HepG2 (cell line): ENCODE measurements around the gene PLCXD1. TPM values are rescaled to one million over a fixed set of nuclear protein-coding genes. Genes with fewer than 3 reads are reported as not detected.

Experiments used
- CEBPB ChIP-seq: IDR thresholded peaks from 2 replicates; pipeline ENCODE4 v1.6.1; 2011; ENCODE audit warnings: low read depth, low read length, improper control_type of control experiment, borderline replicate concordance
- FOXA3 ChIP-seq: IDR thresholded peaks from 2 replicates; pipeline ENCODE4 v1.6.1; 2016; ENCODE audit warnings: missing genetic modification reagents, missing compliant biosample characterization
- KLF9 ChIP-seq: IDR thresholded peaks from 2 replicates; pipeline ENCODE4 v1.6.1; 2016; ENCODE audit warnings: low read depth
- POLR2AphosphoS5 ChIP-seq: IDR thresholded peaks from 2 replicates; pipeline ENCODE4 v1.6.1; 2012; ENCODE audit warnings: low read depth, low read length
- SRSF4 ChIP-seq: fragments of 200-400 bp; formaldehyde crosslinking; IDR thresholded peaks from one replicate; pipeline ENCODE4 v1.6.1; 2018; ENCODE audit warnings: mild to moderate bottlenecking, low read depth, low read length, moderate library complexity; ENCODE audit not compliant: poor library complexity, severe bottlenecking
- TCF12 ChIP-seq, 2 experiments: fragments of 450-650 bp in 1 of 2; sonication (generic) in 1 of 2; formaldehyde crosslinking in 1 of 2; IDR thresholded peaks; 2 replicates each; pipeline versions ENCODE4 v1.6.1 to v1.8.0; 2017 to 2022; ENCODE audit warnings: antibody characterized with exemption in 1 of 2, mild to moderate bottlenecking in 1 of 2, missing genetic modification reagents in 1 of 2, moderate library complexity in 1 of 2
- THRA ChIP-seq: sonication (generic); formaldehyde crosslinking; IDR thresholded peaks from 2 replicates; pipeline ENCODE4 v1.4.0; 2020; ENCODE audit warnings: missing genetic modification reagents, borderline replicate concordance
- TRIM22 ChIP-seq: fragments of 450-650 bp; IDR thresholded peaks from 2 replicates; pipeline ENCODE4 v1.6.1; 2017
- ZIK1 ChIP-seq: sonication (generic); formaldehyde crosslinking; IDR thresholded peaks from 2 replicates; pipeline ENCODE4 v1.5.0; 2020; ENCODE audit warnings: mild to moderate bottlenecking, low read depth, missing genetic modification reagents, borderline replicate concordance
- ZNF234 ChIP-seq: sonication (generic); formaldehyde crosslinking; conservative IDR thresholded peaks from 2 replicates; pipeline ENCODE4 v1.5.1; 2020; ENCODE audit warnings: mild to moderate bottlenecking, missing genetic modification reagents
- ZNF382 ChIP-seq: sonication (generic); formaldehyde crosslinking; IDR thresholded peaks from 2 replicates; pipeline ENCODE4 v1.5.0; 2020; ENCODE audit warnings: missing genetic modification reagents, mild to moderate bottlenecking, borderline replicate concordance
- ZNF468 ChIP-seq: sonication (generic); formaldehyde crosslinking; IDR thresholded peaks from 2 replicates; pipeline ENCODE4 v1.8.0; 2022; ENCODE audit warnings: mild to moderate bottlenecking, moderate library complexity, missing genetic modification reagents
- ZNF770 ChIP-seq: sonication (generic); formaldehyde crosslinking; IDR thresholded peaks from 2 replicates; pipeline ENCODE4 v1.5.0; 2020; ENCODE audit warnings: mild to moderate bottlenecking, missing genetic modification reagents
- polyA plus RNA-seq, 8 experiments: library from polyadenylated mRNA; depleted of rRNA in 3 of 8; stranded (reverse) in 7 of 8; unstranded in 1 of 8; fragments of >200 nt; fragmentation: Illumina TruSeq in 4 of 8; extraction: Trizol in 4 of 8; gene quantifications; 2 replicates each; pipeline versions ENCODE4 v1.2.1 to v1.2.3, GENCODE V29; 2011 to 2016; ENCODE audit warnings: low read depth in 4 of 8, missing spikeins in 1 of 8, mixed read lengths in 1 of 8; ENCODE audit not compliant: insufficient read depth in 1 of 8
- total RNA-seq, 5 experiments: library from RNA; depleted of rRNA; stranded (reverse); fragments of >200 nt; fragmentation: Illumina TruSeq; extraction: Trizol; gene quantifications; 2 replicates each; pipeline ENCODE4 v1.2.3, GENCODE V29; 2016; ENCODE audit warnings: low read depth in 1 of 5
- TF ChIP-seq, protein P1 (sequence below): sonication (generic); formaldehyde crosslinking; conservative IDR thresholded peaks from 2 replicates; pipeline ENCODE4 v1.4.0; 2020; ENCODE audit warnings: mild to moderate bottlenecking, missing genetic modification reagents, moderate library complexity
- TF ChIP-seq, protein P2 (sequence below): conservative IDR thresholded peaks from 2 replicates; pipeline ENCODE4 v1.6.1; 2018; ENCODE audit warnings: missing genetic modification reagents
- TF ChIP-seq, protein P3 (sequence below): fragments of 450-650 bp; IDR thresholded peaks from 2 replicates; pipeline ENCODE4 v1.6.1; 2016

The PLCXD1 gene
- total and polyA plus RNA-seq, 2 of the 13 experiments (the other 11 are each of a cell fraction or from before 2014, with no cell fraction given) = 87.7 to 153 TPM

DNA sequence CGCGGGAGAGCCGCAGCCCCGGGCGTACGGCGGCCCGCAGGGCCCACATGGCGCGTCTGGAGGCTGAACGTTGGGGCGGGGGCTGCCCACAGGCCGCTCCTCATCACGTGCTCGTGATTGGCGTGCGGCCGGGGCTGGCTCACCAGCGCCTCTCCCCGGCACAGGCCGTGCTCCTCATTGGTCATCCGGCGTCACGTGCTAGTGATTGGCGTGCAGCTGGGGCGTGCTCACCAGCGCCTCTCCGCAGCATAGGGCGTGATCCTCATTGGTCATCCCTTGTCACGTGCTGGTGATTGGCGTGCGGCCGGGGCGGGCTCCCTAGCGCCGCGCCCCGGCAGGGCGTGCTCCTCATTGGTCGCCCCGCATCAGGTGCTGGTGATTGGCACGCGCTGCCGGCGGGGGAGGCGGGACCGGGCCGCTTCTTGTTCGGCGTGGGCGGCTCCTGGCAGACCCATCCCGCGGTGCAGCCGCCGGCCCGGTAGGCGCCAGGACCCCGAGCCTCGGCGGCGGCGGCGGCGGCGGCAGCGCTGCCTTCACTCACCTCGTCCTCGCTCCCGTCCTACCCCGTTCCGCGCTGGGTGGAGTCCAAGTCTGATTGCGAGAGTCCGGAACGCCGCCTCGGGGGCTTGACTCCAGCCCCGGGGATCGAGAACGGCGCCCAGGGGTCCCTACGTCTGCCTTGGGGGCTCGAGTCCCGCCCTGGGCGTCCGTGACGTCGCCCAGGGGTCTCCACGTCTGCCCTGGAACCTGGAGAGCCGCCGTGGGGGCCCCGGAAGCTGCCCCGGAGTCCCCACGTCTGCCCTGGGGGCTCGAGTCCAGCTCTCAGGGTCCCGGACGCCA is 37.8 kb downstream of the PLCXD1 start, which contains the start of gene GTPBP6 (continued):
- TF ChIP-seq TRIM22 = no peak
- TF ChIP-seq, protein P1, sequence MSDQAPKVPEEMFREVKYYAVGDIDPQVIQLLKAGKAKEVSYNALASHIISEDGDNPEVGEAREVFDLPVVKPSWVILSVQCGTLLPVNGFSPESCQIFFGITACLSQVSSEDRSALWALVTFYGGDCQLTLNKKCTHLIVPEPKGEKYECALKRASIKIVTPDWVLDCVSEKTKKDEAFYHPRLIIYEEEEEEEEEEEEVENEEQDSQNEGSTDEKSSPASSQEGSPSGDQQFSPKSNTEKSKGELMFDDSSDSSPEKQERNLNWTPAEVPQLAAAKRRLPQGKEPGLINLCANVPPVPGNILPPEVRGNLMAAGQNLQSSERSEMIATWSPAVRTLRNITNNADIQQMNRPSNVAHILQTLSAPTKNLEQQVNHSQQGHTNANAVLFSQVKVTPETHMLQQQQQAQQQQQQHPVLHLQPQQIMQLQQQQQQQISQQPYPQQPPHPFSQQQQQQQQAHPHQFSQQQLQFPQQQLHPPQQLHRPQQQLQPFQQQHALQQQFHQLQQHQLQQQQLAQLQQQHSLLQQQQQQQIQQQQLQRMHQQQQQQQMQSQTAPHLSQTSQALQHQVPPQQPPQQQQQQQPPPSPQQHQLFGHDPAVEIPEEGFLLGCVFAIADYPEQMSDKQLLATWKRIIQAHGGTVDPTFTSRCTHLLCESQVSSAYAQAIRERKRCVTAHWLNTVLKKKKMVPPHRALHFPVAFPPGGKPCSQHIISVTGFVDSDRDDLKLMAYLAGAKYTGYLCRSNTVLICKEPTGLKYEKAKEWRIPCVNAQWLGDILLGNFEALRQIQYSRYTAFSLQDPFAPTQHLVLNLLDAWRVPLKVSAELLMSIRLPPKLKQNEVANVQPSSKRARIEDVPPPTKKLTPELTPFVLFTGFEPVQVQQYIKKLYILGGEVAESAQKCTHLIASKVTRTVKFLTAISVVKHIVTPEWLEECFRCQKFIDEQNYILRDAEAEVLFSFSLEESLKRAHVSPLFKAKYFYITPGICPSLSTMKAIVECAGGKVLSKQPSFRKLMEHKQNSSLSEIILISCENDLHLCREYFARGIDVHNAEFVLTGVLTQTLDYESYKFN (CRISPR knock-in tag) = 0 out of 2 replicates have a peak, but pooled peaks have one; percentile 14
- no peak for TF ChIP-seq THRA (CRISPR knock-in tag)
- TF ChIP-seq, protein P2, sequence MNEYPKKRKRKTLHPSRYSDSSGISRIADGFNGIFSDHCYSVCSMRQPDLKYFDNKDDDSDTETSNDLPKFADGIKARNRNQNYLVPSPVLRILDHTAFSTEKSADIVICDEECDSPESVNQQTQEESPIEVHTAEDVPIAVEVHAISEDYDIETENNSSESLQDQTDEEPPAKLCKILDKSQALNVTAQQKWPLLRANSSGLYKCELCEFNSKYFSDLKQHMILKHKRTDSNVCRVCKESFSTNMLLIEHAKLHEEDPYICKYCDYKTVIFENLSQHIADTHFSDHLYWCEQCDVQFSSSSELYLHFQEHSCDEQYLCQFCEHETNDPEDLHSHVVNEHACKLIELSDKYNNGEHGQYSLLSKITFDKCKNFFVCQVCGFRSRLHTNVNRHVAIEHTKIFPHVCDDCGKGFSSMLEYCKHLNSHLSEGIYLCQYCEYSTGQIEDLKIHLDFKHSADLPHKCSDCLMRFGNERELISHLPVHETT = no peak; the same call in 1 of the 2 replicates
- TF ChIP-seq ZIK1 (CRISPR knock-in tag) = no peak; the same call in 1 of the 2 replicates
- TF ChIP-seq CEBPB = no peak
- no peak for TF ChIP-seq SRSF4
- no peak for TF ChIP-seq ZNF770 (CRISPR knock-in tag)
- TF ChIP-seq TCF12 (IDR thresholded peaks at IDR 0.05) = no peak
- TF ChIP-seq TCF12 (CRISPR knock-in tag; IDR thresholded peaks at IDR 0.05) = no peak
- TF ChIP-seq KLF9 (CRISPR knock-in tag) = no peak
- TF ChIP-seq, protein P3, sequence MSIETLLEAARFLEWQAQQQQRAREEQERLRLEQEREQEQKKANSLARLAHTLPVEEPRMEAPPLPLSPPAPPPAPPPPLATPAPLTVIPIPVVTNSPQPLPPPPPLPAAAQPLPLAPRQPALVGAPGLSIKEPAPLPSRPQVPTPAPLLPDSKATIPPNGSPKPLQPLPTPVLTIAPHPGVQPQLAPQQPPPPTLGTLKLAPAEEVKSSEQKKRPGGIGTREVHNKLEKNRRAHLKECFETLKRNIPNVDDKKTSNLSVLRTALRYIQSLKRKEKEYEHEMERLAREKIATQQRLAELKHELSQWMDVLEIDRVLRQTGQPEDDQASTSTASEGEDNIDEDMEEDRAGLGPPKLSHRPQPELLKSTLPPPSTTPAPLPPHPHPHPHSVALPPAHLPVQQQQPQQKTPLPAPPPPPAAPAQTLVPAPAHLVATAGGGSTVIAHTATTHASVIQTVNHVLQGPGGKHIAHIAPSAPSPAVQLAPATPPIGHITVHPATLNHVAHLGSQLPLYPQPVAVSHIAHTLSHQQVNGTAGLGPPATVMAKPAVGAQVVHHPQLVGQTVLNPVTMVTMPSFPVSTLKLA = peak; percentile 94
- no peak for TF ChIP-seq ZNF234 (CRISPR knock-in tag)
- no peak for TF ChIP-seq FOXA3
- TF ChIP-seq ZNF468 (CRISPR knock-in tag) = no peak
- TF ChIP-seq POLR2AphosphoS5 = peak; percentile 57
- TF ChIP-seq ZNF382 = no peak
